Measurements from ENCODE around the gene LRRN2.

- TF ChIP-seq CEBPB (IDR thresholded peaks at IDR 0.05; ENCODE audit: low read depth, low read length) (no peak), EZH2 (IDR thresholded peaks at IDR 0.05; ENCODE audit: low read depth, low read length, severe bottlenecking) (no peak)
These were observed 65.8 kb downstream of the LRRN2 start for GRCh38 chr1:204619721-204620120.
